GM18861 (cell line): ENCODE results near the gene ATP4B.

ENCODE experiments used
- ATAC-seq: cut with Tn5 transposase; IDR thresholded peaks from one replicate; pipeline ENCODE4 v1.9.1; 2021; ENCODE audit not compliant: unreplicated experiment

The ATP4B gene

GRCh38 chr13:113608967-113609533 is 48.9 kb downstream of the ATP4B start:
- no peak for ATAC-seq

DNA sequence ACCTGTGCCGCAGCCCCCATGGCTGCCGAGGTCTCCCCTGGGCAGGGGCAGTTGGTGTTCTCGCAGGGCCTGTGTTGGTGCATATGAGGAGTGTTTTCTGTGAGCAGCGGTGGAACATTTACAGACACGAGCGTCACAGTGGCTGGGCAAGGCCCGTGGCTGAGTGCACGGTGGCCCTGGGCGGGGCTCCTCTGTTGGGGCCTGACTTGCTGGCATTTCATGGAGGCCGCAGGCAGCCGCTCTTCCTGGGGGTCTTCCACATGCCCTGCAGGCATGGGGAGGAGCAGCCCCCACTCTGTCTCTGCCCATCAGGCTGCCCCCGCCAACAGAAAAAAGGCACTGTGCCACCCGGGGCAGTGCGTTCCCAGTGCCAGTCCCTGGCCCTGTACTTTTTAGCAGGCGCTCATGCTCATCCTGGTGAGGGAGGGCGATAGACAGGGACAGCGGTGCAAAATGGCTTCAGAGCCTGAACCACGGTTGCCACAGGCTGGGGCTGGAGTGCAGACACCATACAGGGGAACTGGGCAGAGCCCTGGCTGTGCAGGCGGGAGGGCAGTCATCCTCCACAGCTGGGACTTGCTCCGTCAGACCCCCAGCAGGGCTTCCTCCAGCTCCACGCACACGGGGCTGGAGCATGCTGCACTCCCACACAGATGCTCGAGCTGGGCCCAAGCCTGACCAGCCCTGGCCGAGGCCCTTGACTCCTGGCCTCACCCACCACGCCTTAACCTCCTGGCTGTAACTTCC is 49.9 kb downstream of the ATP4B start:
- ATAC-seq, result no peak

DNA sequence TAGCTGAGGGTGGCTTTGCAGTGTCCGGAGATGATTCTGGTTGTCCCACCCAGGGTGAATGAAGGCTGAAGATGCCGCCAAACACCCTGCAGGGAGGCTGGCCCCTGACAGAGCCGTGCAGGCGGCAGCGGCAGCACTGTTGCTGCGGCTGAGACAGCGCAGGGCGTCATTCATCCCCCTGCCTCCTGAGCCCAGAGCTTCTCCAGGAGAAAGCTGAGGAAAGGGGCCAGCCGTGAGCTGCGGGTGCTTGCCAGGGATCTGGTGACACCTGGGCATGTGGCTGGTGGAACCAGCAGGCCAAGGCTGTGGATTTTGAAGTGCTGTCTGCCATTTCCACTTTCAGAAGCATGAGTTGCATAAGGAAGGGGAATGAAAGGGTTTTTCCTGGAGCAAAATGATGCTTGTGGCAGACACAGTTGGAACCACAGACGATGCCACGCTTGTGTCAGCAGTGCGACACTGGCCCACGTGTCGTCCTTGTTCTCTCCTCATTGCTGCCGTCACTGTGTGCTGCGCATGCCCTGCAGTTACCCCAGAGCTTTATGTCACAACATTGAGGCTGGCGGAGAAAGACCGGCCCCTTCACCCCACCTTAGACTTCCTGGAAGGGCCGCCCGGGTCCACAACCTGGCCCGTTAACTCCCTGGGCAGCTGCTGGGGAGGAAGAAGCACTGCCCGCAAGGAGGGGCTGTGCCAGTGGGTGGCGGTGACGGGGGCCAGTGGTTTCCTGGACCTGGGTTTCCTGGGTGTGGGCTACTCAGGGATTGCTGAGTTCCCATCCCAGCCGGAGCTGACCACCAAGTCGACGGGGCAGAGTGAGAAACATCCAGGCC is 50.7 kb downstream of the ATP4B start:
- no peak for ATAC-seq

DNA sequence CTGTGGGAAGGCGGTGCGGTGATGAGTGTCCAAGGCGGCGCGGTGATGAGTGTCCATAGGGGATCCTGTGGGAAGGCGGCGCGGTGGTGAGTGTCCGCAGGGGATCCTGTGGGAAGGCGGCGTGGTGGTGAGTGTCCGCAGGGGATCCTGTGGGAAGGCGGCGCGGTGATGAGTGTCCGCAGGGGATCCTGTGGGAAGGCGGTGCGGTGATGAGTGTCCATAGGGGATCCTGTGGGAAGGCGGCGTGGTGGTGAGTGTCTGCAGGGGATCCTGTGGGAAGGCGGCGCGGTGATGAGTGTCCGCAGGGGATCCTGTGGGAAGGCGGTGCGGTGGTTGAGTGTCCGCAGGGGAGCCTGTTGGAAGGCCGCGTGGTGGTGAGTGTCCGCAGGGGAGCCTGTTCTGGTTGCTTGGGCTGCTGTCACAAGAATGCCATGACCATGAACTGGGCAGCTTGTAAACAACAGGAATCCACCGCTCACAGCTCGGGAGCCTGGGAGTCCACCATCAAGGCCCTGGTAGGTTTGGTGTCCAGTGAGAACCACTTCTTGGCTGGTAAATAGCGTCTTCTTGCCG is 52.0 kb downstream of the ATP4B start:
- ATAC-seq, result no peak

DNA sequence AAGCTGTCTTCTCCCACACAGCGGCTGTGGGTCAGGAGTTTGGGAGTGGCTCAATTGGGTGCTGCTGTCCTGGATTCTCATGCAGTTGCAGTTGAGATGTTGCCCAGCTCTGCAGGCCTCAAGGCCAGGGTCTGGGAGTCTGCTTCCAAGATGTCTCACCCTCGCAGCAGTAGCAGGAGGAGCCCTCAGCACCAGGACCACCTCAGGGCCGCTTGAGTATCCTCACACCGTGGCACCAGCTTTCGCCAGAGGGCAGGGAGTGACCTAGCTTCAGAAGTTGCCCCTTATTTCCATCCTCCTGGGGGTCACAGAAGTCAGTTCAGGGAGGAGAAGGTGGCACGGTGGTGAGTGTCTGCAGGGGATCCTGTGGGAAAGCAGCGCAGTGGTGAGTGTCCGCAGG is 52.5 kb downstream of the ATP4B start:
- no peak for ATAC-seq

DNA sequence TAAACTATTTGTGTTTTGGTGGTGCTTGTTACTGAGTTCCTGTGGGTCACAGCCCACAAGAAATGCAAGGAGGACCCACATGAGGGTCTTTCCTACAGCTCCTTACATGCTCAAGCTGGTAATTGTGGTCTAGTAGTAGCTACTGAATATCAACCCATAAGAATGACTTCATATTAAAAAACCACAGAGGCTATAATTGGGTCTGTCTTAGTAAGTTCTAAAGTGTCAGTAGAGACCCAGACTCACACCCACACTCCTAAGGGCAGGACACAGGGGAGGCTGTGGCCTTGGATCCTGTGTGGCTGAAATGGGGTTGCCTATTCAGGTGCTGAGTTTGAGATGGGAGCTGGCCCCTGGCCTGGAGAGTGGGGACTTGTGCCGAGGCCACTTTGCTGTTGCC is 53.8 kb downstream of the ATP4B start:
- no peak for ATAC-seq

GRCh38 chr13:113603116-113603710 is 54.8 kb downstream of the ATP4B start:
- ATAC-seq, result no peak

- no peak for ATAC-seq
Observed at GRCh38 chr13:113602291-113602988, 55.6 kb downstream of the ATP4B start.

GRCh38 chr13:113601166-113602070 is 56.6 kb downstream of the ATP4B start:
- no peak for ATAC-seq

DNA sequence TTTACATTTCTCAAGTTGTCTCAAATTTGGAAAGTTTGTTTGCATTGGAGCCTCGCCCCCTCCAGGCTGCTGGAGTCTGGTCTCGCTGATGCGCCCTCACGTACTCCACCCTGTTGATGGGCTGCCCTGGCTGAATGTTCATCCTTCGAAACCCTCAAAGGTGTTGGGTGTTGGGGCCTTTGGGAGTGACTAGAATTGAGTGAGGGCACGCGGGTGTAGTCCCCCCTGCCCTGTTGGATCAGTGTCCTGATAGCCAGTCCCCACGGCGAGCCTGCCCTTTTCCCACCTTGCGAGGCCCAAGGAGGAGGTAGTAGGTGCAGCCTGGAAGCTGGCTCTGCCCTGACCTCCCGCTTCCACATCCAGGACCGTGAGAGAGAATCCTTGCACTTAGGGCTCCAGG is 58.6 kb downstream of the ATP4B start:
- no peak for ATAC-seq
